Endothelial cell (in vitro differentiated cells): ENCODE results near the gene SPRY1. TPM values are rescaled to one million over a fixed set of nuclear protein-coding genes. Genes with fewer than 3 reads are reported as not detected.

Experiments used
- DNase-seq: peaks from one replicate; pipeline ENCODE4 v3.0.0; 2021; ENCODE audit warnings: low spot score
- H3K27ac Mint-ChIP-seq: one replicate; pipeline ENCODE4 v1.8.0; 2021; ENCODE audit warnings: mixed read lengths, inconsistent platforms; ENCODE audit not compliant: unreplicated experiment
- H3K27me3 Mint-ChIP-seq: one replicate; pipeline ENCODE4 v1.8.0; 2021; ENCODE audit warnings: mild to moderate bottlenecking, moderate library complexity, mixed read lengths, inconsistent platforms; ENCODE audit not compliant: unreplicated experiment
- H3K36me3 Mint-ChIP-seq: one replicate; pipeline ENCODE4 v1.8.0; 2021; ENCODE audit warnings: mild to moderate bottlenecking, low read depth, mixed read lengths, inconsistent platforms; ENCODE audit not compliant: unreplicated experiment
- H3K4me1 Mint-ChIP-seq: one replicate; pipeline ENCODE4 v1.8.0; 2021; ENCODE audit warnings: mild to moderate bottlenecking, mixed read lengths, inconsistent platforms; ENCODE audit not compliant: unreplicated experiment
- H3K4me3 Mint-ChIP-seq: one replicate; pipeline ENCODE4 v1.8.0; 2021; ENCODE audit warnings: mild to moderate bottlenecking, mixed read lengths, inconsistent platforms; ENCODE audit not compliant: unreplicated experiment
- H3K9me3 Mint-ChIP-seq: one replicate; pipeline ENCODE4 v1.8.0; 2021; ENCODE audit warnings: mixed read lengths, inconsistent platforms; ENCODE audit not compliant: unreplicated experiment
- total RNA-seq: library from RNA; stranded (reverse); fragmentation: NEBNext Ultra II Directional; extraction: Animal tissue kit (Norgen Biotek cat#: 25700); gene quantifications from one replicate; pipeline ENCODE4 v1.2.1, GENCODE V29; 2021; ENCODE audit not compliant: unreplicated experiment
- TF ChIP-seq, protein P1 (sequence below): fragments of 200-600 bp; sonication (generic); IDR thresholded peaks from one replicate; pipeline ENCODE4 v1.5.0; 2021; ENCODE audit warnings: antibody characterized with exemption; ENCODE audit not compliant: unreplicated experiment

The SPRY1 gene
- total RNA-seq, 1 donor from 2014 or later, result 58.3 TPM

- peaks cover 23% of the 10 kb centered on the region for H3K4me1 Mint-ChIP-seq
- no peaks in the 10 kb centered on the region for H3K9me3 Mint-ChIP-seq
- TF ChIP-seq, protein P1, sequence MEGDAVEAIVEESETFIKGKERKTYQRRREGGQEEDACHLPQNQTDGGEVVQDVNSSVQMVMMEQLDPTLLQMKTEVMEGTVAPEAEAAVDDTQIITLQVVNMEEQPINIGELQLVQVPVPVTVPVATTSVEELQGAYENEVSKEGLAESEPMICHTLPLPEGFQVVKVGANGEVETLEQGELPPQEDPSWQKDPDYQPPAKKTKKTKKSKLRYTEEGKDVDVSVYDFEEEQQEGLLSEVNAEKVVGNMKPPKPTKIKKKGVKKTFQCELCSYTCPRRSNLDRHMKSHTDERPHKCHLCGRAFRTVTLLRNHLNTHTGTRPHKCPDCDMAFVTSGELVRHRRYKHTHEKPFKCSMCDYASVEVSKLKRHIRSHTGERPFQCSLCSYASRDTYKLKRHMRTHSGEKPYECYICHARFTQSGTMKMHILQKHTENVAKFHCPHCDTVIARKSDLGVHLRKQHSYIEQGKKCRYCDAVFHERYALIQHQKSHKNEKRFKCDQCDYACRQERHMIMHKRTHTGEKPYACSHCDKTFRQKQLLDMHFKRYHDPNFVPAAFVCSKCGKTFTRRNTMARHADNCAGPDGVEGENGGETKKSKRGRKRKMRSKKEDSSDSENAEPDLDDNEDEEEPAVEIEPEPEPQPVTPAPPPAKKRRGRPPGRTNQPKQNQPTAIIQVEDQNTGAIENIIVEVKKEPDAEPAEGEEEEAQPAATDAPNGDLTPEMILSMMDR, result no peak
- peak overlapping the region; percentile 13 for H3K4me3 Mint-ChIP-seq
- no peaks in the 10 kb centered on the region for H3K36me3 Mint-ChIP-seq
- peaks cover 3% of the 10 kb centered on the region for H3K27me3 Mint-ChIP-seq
- H3K27ac Mint-ChIP-seq, result no peak overlapping the region
- DNase-seq, result no peak
These were observed 16.3 kb downstream of the SPRY1 start for GRCh38 chr4:123412700-123413512.

GRCh38 chr4:123415576-123415975 lies 19.0 kb downstream of the SPRY1 start:
- Mint-ChIP-seq H3K4me1 (peaks cover 33% of the 10 kb centered on the region), H3K36me3 (no peaks in the 10 kb centered on the region), H3K9me3 (no peaks in the 10 kb centered on the region), H3K4me3 (no peak overlapping the region), H3K27ac (no peak overlapping the region), H3K27me3 (peaks cover 3% of the 10 kb centered on the region)
- no peak for DNase-seq
- TF ChIP-seq, protein P1, result no peak

DNA sequence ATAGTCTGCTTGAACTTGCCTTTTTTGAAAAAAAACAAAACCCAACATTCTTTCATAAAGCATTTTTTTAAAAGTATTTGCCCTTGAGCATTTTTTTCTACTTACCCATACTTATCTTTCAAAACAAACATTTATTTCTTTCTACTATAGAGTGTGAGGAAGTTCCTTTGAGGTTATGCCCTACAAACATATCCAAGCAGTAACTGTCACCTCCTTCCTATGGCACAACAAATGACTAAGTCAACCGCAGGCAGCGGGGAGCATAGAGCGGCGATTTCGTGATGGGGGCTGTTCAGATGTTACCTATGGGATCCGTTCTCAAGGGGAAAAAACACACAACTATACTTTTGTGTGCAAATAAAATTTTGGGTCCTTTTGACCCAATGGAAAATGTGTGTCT lies 19.4 kb downstream of the SPRY1 start:
- H3K36me3 Mint-ChIP-seq, result no peaks in the 10 kb centered on the region
- no peak overlapping the region for H3K27ac Mint-ChIP-seq
- no peak for DNase-seq

DNA sequence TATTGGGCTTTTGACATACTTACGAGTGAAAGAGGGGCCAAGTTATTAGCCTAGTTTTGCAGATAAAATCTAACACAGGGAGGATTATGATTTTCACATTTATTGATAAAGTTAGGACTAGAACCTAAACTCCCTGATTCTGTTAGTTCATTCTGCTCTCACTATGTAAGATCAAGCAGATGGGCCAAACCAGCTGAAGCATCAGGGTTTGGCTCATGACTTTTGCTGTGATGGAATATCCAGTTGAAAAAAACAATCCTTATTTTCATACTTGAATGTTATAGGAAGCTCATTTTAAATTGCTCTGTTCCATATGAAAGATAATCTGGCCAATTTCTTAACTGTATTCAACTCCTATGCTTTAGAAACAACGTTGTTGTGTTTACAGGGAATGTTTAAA lies 21.2 kb downstream of the SPRY1 start:
- H3K27ac Mint-ChIP-seq, result peak overlapping the region; percentile 92
- DNase-seq, result no peak
- H3K4me3 Mint-ChIP-seq, result no peak overlapping the region
- H3K27me3 Mint-ChIP-seq, result peaks cover 2% of the 10 kb centered on the region
- peaks cover 29% of the 10 kb centered on the region for H3K4me1 Mint-ChIP-seq
- no peaks in the 10 kb centered on the region for H3K9me3 Mint-ChIP-seq
- TF ChIP-seq, protein P1, result no peak
- H3K36me3 Mint-ChIP-seq, result no peaks in the 10 kb centered on the region

More for the DNA sequence above, 19.4 kb downstream of the SPRY1 start:
- H3K4me1 Mint-ChIP-seq, result peaks cover 33% of the 10 kb centered on the region
- peaks cover 3% of the 10 kb centered on the region for H3K27me3 Mint-ChIP-seq
- H3K9me3 Mint-ChIP-seq, result no peaks in the 10 kb centered on the region
- TF ChIP-seq, protein P1, result no peak
- no peak overlapping the region for H3K4me3 Mint-ChIP-seq

- TF ChIP-seq, protein P1, result no peak
- H3K27ac Mint-ChIP-seq, result peak overlapping the region; percentile 92
- peaks cover 23% of the 10 kb centered on the region for H3K4me1 Mint-ChIP-seq
- H3K27me3 Mint-ChIP-seq, result no peaks in the 10 kb centered on the region
- no peaks in the 10 kb centered on the region for H3K9me3 Mint-ChIP-seq
- H3K36me3 Mint-ChIP-seq, result no peaks in the 10 kb centered on the region
- DNase-seq, result peak; percentile 35
- H3K4me3 Mint-ChIP-seq, result peak overlapping the region; percentile 25
These were observed 21.8 kb downstream of the SPRY1 start for GRCh38 chr4:123418351-123418931.
